C4-2B (cell line): Measurements from ENCODE around the gene MIA2.

Source experiments
- H3K27ac ChIP-seq: fragments of 450-650 bp; 2 replicates; pipeline ENCODE4 v1.5.1; 2017
- ZFX ChIP-seq: fragments of 450-650 bp; IDR thresholded peaks from 2 replicates; pipeline ENCODE4 v1.6.1; 2017
- TF ChIP-seq, protein P1 (sequence below): fragments of 450-650 bp; conservative IDR thresholded peaks from 2 replicates; pipeline ENCODE4 v1.5.1; 2017; ENCODE audit warnings: mild to moderate bottlenecking

Gene MIA2

DNA sequence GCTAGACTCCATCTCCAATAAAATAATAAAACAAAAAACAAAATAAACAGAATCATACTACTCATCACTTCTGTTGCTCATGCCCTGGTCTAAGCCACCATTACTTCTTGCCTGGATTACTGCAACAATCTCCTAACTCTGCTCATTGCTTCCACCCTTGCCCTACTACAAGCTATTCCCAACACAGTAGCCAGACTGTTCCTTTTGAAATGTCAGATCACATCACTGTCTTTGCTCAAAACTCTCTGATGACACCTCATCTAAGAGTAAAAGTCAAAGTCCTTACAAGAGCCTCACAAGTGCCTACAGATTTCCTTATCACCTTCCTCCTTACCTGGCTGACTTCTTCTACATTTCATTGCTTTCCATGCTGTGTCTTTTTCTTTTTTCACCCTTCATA, 188.5 kb downstream of the MIA2 start:
- no peak for TF ChIP-seq ZFX
- TF ChIP-seq, protein P1, sequence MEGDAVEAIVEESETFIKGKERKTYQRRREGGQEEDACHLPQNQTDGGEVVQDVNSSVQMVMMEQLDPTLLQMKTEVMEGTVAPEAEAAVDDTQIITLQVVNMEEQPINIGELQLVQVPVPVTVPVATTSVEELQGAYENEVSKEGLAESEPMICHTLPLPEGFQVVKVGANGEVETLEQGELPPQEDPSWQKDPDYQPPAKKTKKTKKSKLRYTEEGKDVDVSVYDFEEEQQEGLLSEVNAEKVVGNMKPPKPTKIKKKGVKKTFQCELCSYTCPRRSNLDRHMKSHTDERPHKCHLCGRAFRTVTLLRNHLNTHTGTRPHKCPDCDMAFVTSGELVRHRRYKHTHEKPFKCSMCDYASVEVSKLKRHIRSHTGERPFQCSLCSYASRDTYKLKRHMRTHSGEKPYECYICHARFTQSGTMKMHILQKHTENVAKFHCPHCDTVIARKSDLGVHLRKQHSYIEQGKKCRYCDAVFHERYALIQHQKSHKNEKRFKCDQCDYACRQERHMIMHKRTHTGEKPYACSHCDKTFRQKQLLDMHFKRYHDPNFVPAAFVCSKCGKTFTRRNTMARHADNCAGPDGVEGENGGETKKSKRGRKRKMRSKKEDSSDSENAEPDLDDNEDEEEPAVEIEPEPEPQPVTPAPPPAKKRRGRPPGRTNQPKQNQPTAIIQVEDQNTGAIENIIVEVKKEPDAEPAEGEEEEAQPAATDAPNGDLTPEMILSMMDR, result no peak
- H3K27ac ChIP-seq, result no peak overlapping the region

DNA sequence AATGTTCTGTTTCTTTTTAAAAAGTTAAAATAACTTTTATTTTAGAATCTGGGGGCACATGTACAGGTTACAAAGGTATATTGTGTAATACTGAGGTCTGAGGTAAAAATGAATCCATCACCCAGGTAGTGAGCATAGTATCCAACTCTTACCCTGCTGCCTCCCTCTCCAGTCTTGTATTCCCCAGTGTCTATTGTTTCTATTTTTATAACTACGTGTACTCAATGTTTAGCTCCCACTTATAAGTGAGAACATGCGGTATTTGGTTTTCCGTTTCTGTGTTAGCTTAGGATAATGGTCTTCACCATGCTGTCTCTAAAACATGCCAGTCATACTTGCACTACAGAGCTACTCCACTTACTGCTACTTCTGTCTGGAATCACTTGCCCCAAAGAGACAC, 190.1 kb downstream of the MIA2 start:
- H3K27ac ChIP-seq, result no peak overlapping the region
- no peak for TF ChIP-seq ZFX
- TF ChIP-seq, protein P1, result no peak

DNA sequence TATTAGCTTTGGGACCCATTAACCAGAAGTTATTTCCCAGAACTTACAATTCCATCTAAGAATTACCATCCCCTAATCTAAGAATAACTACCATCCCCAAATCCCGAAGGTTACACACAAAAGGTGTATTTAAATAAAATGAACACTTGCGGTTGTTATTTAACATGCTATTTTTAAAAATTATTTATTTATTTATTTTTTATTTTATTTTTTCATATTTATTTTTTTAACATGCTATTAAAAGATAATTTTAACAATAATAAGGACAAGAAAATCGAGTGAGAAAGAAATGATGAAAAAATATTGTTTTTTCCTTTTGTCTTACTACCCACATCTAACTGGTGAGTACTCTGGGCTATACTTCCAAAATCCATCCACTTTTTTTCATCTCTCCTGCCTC, 192.2 kb downstream of the MIA2 start:
- TF ChIP-seq, protein P1, result no peak
- no peak for TF ChIP-seq ZFX
- H3K27ac ChIP-seq, result no peak overlapping the region

DNA sequence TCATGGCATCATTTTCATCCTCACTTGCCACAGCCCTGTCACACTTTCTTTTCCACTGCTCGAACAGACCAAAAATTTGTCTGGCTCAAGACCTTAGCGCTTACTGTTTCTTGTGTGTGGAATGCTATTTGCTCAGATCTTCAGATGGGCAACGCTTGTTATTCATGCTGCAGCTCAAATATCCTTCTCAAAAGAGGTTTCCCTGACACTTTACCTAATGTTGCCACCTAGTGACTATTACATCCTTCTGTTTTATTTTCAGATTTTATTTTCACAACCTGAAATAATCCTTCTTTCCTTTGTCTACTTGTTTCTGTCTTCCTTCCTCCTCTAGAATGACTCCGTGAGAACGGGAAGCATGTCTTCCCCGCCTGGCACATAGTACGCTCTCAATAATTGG, 192.9 kb downstream of the MIA2 start:
- TF ChIP-seq, protein P1, result peak; percentile 54
- TF ChIP-seq ZFX, result no peak
- H3K27ac ChIP-seq, result no peak overlapping the region

DNA sequence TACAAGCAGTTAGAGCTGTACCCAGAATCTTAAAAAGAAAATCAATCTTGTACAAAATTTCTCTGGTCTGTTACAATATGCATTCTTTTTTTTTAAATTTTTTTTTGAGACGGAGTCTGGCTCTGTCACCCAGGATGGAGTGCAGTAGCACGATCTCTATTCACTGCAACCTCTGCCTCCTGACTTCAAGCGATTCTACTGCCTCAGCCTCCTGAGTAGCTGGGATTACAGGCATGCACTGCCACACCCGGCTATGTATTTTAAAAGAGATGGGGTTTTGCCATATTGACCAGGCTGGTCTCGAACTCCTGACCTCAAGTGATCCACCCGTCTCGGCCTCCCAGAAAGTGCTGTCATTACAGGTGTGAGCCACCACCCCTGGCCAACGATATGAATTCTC, 194.4 kb downstream of the MIA2 start:
- H3K27ac ChIP-seq, result no peak overlapping the region
- TF ChIP-seq, protein P1, result no peak
- no peak for TF ChIP-seq ZFX

DNA sequence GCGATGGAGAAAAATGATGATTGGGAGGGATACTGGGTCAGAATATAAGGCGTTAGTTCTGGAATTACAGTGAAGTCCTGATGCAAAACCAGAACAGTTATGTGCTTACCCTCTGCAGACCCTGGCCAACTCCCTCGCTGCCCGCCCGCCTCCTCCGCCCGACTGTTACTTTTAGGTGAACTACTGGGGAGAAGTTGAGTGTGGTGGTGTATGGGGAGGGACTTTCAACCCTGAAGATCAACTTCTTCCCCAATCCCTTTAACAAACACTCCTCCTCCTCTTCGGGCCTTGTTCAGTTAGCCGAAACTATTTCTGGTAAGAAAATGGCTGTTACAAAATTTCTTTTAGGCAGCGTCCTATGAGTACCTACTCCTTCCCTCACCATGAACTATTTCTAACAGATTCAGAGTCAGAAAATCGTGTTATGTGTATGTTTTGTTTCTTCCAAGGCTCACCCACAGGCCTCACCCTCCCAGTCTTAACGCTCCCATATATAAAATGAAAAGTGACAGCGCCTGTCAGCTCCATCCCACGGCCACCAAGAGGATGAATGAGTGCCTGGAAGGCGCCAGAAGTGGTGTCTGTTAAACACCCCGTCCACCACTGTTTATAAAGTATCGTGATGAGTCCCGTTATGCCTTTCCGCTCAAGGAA, 197.2 kb downstream of the MIA2 start:
- TF ChIP-seq, protein P1, result no peak
- no peak for TF ChIP-seq ZFX
- H3K27ac ChIP-seq, result peak overlapping the region; percentile 89

DNA sequence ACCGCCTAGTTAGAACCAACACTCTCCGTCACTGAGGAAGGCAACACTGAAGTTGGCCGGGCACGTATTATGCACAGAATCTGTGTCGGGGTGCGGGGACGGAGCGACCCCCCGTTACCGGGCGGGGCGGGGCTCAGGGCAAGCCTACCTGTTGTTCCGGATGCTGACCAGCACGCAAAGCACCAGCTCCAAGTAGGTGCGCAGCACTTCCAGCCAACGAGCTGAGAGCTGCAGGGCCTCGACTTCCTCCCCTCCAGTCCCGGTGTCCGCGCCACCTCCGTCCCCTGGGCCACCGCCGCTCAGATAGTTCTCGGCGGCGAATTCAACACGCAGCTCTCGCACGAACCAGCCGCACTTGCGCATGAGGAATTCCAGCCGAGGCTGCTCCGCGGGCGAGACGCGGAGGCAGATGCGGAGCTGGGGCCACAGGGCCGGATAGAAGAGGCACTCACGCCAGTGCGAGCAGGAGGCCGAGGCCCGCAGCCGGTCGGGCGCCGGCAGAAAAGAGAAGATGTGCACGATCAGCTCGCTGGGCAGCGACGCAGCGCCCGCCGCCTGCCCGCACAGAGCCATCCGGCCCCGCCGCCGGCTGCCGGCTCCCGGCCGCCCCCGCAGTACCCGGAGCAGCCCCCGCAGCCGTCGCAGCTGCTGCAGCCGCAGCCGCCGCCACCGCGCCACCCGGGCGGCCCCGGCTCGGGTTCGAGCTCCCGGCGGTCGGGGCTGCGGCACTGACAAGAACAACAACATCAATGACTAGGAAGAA, 197.9 kb downstream of the MIA2 start:
- peak overlapping the region; percentile 89 for H3K27ac ChIP-seq
- TF ChIP-seq, protein P1, result no peak
- TF ChIP-seq ZFX, result peak; percentile 33; the same call in 1 of the 2 replicates
